GM18867 (cell line): ENCODE data around the gene MAD1L1.

Experiments used
- ATAC-seq: cut with Tn5 transposase; IDR thresholded peaks from one replicate; pipeline ENCODE4 v1.9.1; 2021; ENCODE audit warnings: mild to moderate bottlenecking, moderate library complexity; ENCODE audit not compliant: unreplicated experiment

Gene MAD1L1

GRCh38 chr7:2094454-2095045 lies 138.2 kb downstream of the MAD1L1 start:
- no peak for ATAC-seq

GRCh38 chr7:2093843-2094220 lies 138.9 kb downstream of the MAD1L1 start:
- no peak for ATAC-seq

- no peak for ATAC-seq
Measured at GRCh38 chr7:2093215-2093842, 139.4 kb downstream of the MAD1L1 start.

DNA sequence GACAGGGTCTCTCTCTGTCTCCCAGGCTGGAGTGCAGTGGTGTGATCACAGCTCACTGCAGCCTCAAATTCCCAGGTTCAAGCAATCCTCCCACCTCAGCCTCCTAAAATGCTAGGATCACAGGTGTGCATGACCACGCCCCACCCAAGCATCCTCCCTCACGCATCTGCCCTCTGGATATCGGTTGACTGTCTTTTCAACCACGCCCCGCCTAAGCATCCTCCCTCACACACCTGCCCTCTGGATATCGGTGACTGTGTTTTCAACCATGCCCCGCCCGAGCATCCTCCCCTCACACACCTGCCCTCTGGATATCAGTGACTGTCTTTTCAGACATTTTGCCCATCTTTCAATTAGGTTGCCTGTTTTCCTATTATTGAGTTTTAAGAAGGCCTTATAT lies 140.5 kb downstream of the MAD1L1 start:
- no peak for ATAC-seq

- ATAC-seq: no peak
Measured at GRCh38 chr7:2090526-2091520, 141.9 kb downstream of the MAD1L1 start.

GRCh38 chr7:2088801-2089200 lies 143.9 kb downstream of the MAD1L1 start:
- no peak for ATAC-seq

DNA sequence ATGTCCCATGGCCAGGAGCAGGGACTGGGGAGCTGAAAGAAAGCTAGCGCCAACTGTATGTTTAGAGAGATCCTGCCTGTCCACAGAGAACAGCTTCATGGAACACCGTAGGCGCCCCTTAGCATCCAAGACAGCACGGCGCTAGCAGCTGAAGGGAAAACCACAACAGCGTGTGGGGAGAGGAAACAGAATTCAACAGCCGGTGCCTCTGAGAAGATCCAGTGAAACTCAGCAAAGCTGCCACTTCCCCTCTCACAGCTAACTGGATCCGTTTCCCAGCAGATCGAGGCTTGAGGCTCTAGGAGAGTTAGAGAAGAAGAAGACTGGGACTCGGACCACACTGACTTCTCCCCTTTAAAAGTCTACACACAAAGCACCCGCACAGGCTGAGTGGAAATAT lies 145.0 kb downstream of the MAD1L1 start:
- ATAC-seq: no peak

DNA sequence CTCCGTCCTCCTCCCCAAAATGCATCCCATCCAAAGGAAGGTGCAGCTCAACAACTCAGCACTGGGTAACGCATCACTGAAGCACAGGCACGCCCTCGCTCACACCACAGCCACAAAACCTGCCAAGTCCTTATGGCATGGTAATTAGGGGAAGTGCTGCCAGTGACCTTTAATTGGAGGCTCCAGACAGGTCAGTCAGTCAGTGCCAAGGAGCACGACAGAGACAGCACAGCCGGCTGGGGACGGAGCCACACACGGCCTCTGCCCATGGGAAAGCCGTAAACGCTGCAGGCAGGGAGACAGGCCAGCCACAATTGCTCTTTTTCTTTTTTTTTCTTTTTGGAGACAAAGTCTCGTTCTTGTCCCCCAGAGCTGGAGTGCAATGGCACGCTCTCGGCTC lies 146.5 kb downstream of the MAD1L1 start:
- ATAC-seq: no peak

DNA sequence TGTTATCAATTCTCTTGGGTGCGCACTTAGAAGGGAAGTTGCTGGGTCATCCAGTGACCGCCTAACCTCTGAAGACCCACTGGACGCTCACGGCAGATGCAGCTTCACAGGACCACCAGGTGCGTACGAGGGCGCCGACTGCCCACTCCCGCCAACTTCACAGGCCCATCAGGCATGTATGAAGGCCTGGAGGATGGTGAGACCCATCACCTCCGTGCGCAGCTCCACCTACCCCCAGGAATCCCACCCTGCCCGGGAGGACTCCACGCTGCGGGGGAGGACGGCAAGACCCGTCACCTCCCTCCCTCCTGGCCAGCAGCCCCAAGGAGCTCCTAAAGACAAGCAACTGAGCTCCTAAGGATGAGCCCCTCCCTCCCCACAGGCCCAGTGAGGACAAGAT lies 146.9 kb downstream of the MAD1L1 start:
- ATAC-seq: no peak

GRCh38 chr7:2084781-2085505 lies 147.8 kb downstream of the MAD1L1 start:
- no peak for ATAC-seq

- no peak for ATAC-seq
Measured at GRCh38 chr7:2084331-2084730, 148.4 kb downstream of the MAD1L1 start.

- ATAC-seq: no peak
Measured at GRCh38 chr7:2083362-2083761, 149.4 kb downstream of the MAD1L1 start.

- no peak for ATAC-seq
Measured at GRCh38 chr7:2082139-2082998, 150.4 kb downstream of the MAD1L1 start.

DNA sequence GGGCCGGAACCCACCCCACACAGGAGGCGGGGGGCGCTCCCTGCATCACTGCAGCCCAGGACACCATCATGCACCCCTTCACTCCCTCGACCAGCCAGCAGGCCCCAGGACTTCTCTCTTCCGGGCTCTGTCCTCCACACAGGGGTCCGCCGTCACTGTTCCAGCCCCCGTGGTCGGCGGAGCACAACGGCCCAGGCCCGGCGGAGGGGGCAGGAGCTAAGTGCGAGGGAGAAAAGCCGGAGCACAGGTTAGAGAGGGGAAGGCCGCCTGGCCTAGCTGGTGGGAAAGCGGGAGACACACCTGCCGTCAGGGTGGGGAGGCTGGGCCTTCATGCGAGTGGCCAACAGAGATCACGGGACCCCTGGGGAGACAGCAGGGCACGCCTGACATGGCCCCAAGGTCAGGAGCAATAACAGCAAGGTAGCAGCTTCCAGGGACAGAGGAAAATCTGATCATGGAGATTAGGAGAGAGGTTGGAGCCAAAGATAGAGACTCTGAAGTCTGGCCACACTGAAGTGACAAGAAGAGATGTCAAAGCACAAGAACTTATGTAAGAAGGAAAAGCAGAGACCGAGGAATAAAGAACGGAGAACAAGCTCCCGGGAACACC lies 151.1 kb downstream of the MAD1L1 start:
- no peak for ATAC-seq

GRCh38 chr7:2080477-2080876 lies 152.3 kb downstream of the MAD1L1 start:
- no peak for ATAC-seq

GRCh38 chr7:2080060-2080387 lies 152.7 kb downstream of the MAD1L1 start:
- no peak for ATAC-seq

DNA sequence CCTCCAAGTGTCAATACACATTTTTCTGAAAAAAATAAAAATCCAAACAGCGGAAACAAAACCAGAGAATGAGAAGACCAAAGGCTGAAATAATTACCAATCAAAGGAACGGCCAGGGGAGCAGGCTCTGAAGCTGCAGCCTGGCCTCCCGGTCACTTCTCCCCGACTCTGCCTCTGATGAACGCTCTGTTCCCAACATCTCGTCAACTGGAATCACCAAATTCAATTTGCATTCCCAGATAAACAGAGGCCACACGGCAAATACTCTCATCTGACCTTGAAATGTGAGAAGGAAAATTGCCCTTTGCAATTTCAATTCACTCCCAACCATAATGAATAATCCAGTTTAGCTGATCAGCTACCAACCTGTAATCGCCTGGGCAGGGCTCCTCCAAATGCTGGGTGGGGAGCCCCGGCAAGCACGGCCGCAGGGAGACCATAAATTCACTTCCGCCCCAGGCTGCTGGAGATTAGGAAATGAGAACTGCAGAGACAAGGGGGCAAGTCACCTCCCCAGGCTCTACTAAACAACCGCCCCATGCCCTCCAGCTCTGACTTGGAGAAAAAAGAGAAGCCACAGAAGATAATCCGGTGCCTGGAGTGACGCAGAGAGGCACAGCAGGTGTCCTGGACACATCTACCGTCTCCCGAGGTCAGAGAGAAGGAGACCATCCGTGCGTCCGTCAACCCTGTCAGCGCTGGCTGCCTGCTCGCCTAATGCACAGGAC lies 153.2 kb downstream of the MAD1L1 start:
- no peak for ATAC-seq

DNA sequence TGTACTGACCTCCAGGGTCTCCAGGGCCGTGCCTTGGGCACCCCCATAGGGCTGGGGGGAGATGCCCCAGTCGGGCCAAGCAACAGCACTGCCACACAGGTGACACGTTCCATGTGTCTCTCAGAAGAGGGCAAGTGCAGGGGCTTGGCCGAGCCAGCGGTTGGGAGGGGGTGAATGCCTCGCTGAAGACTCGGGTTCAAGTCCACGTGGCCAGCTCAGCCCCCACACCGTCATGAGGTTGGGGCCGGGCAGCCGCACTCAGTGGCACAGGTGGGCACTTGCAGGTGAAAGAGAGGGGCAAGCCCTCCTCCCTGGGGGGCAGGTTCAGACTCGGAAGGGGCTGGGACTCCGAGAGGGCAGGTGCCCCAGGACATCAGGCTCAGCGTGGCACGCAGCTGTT lies 153.8 kb downstream of the MAD1L1 start:
- no peak for ATAC-seq

- no peak for ATAC-seq
Measured at GRCh38 chr7:2076649-2077064, 156.1 kb downstream of the MAD1L1 start.
